Breast epithelium (tissue), 4 donors: ENCODE results near the gene CRK. TPM values are rescaled to one million over a fixed set of nuclear protein-coding genes. Genes with fewer than 3 reads are reported as not detected.
A peak's percentile ranks its signal among the peaks of the same experiment; 100 is the strongest.
"Not testable (repeated sequence)": the region's sequence is repeated elsewhere in the genome, so short reads cannot be mapped to it uniquely, and the experiment has no call there.

Source experiments
- DNase-seq, 2 donors: peaks; one replicate each; pipeline ENCODE4 v3.0.0-alpha.2; 2019; ENCODE audit warnings: low spot score in 2 of 2
- H3K27ac ChIP-seq, 2 donors: fragments of 200-600 bp; sonication (generic) in 1 of 2; one replicate each; pipeline ENCODE4 v1.5.1; 2016 to 2019; ENCODE audit warnings: mild to moderate bottlenecking in 1 of 2
- H3K27me3 ChIP-seq, 2 donors: fragments of 200-600 bp; sonication (generic) in 1 of 2; one replicate each; pipeline versions ENCODE4 v1.5.1 to v1.6.0; 2017 to 2019; ENCODE audit warnings: control low read depth in 1 of 2, mild to moderate bottlenecking in 1 of 2
- H3K36me3 ChIP-seq: fragments of 200-600 bp; one replicate; pipeline ENCODE4 v1.5.1; 2019
- H3K4me1 ChIP-seq, 2 donors: fragments of 200-600 bp; sonication (generic); one replicate each; pipeline ENCODE4 v1.5.1; 2016 to 2019; ENCODE audit warnings: control low read depth in 1 of 2
- H3K4me3 ChIP-seq, 3 donors: fragments of 200-600 bp; sonication (generic); 1 replicate in 2 of 3; 2 replicates in 1 of 3; pipeline ENCODE4 v1.5.1; 2016 to 2019; ENCODE audit warnings: mild to moderate bottlenecking in 3 of 3, moderate library complexity in 2 of 3
- H3K9me3 ChIP-seq, 2 donors: fragments of 200-600 bp; sonication (generic) in 1 of 2; one replicate each; pipeline ENCODE4 v1.5.1; 2016 to 2019; ENCODE audit warnings: control low read depth in 1 of 2
- CTCF ChIP-seq, 3 donors: fragments of 450-650 bp; IDR thresholded peaks; one replicate each; pipeline ENCODE4 v1.5.1; 2016 to 2017; ENCODE audit warnings: antibody characterized with exemption in 3 of 3, mild to moderate bottlenecking in 3 of 3, moderate library complexity in 3 of 3
- POLR2A ChIP-seq: fragments of 450-650 bp; IDR thresholded peaks from one replicate; pipeline ENCODE4 v1.6.1; 2016; ENCODE audit warnings: antibody characterized with exemption, mild to moderate bottlenecking, moderate library complexity
- POLR2AphosphoS5 ChIP-seq, 3 donors: sonication (generic); formaldehyde crosslinking; IDR thresholded peaks; one replicate each; pipeline ENCODE4 v1.6.1; 2017; ENCODE audit warnings: antibody characterized with exemption in 3 of 3
- intact Hi-C: fragments of 100-400 bp; cut with DNase I; formaldehyde crosslinking; loops from one replicate; pipeline ENCODE4 v1.15.1; 2023; ENCODE audit warnings: low total_unique reads
- total RNA-seq, 3 donors: library from RNA; depleted of rRNA; stranded (reverse); fragments of >200 nt; gene quantifications; one replicate each; pipeline ENCODE4 v1.1.0, GENCODE V29; 2016

Gene CRK
- total RNA-seq, 3 donors from 2014 or later: 73.7 to 84.5 (median 76.8) TPM

GRCh38 chr17:1384905-1385435 lies 71.1 kb downstream of the CRK start:
- Histone ChIP-seq H3K9me3 (no peaks in the 10 kb centered on the region), H3K4me1 (peaks cover 0 to 15% of the 10 kb centered on the region in 2 donors), H3K27me3 (no peaks in the 10 kb centered on the region), H3K4me3 (no peak overlapping the region), H3K27ac (peak overlapping the region in 1 of 2 donors; percentile 54), H3K36me3 (no peaks in the 10 kb centered on the region)
- intact Hi-C loops: no loop called here
- DNase-seq: no peak
- no peak for TF ChIP-seq POLR2A
- TF ChIP-seq CTCF (IDR thresholded peaks at IDR 0.05): no peak
- no peak for TF ChIP-seq POLR2AphosphoS5 (IDR thresholded peaks at IDR 0.05)

- Histone ChIP-seq H3K36me3 (no peaks in the 10 kb centered on the region), H3K4me1 (peaks cover 0 to 19% of the 10 kb centered on the region in 2 donors), H3K4me3 (no peak overlapping the region), H3K9me3 (no peaks in the 10 kb centered on the region), H3K27ac (peak overlapping the region; percentile 33 to 54), H3K27me3 (no peaks in the 10 kb centered on the region)
- TF ChIP-seq POLR2AphosphoS5 (IDR thresholded peaks at IDR 0.05): no peak
- no peak for TF ChIP-seq POLR2A
- TF ChIP-seq CTCF (IDR thresholded peaks at IDR 0.05): no peak
- DNase-seq: no peak
- intact Hi-C loops: no loop called here
These were observed 76.1 kb downstream of the CRK start for GRCh38 chr17:1379930-1380313.

- DNase-seq: no peak
- Histone ChIP-seq H3K9me3 (no peaks in the 10 kb centered on the region), H3K4me1 (peaks cover 0 to 19% of the 10 kb centered on the region in 2 donors), H3K27me3 (no peaks in the 10 kb centered on the region), H3K4me3 (peak overlapping the region in 1 of 3 donors; percentile 9), H3K36me3 (no peaks in the 10 kb centered on the region), H3K27ac (no peak overlapping the region)
- TF ChIP-seq POLR2AphosphoS5 (IDR thresholded peaks at IDR 0.05) (no peak), POLR2A (no peak), CTCF (IDR thresholded peaks at IDR 0.05) (no peak)
- intact Hi-C loops: no loop called here
These were observed 76.7 kb downstream of the CRK start for GRCh38 chr17:1379208-1379929.

GRCh38 chr17:1378476-1378860 lies 77.6 kb downstream of the CRK start:
- intact Hi-C loops, H3K27ac ChIP-seq: not testable (repeated sequence)
- H3K4me1 ChIP-seq: peaks cover 0 to 19% of the 10 kb centered on the region in 2 donors

GRCh38 chr17:1377334-1377733 lies 78.7 kb downstream of the CRK start:
- peak overlapping the region in 1 of 3 donors; percentile 20 for H3K4me3 ChIP-seq
- H3K36me3 ChIP-seq: no peaks in the 10 kb centered on the region
- H3K9me3 ChIP-seq: no peaks in the 10 kb centered on the region
- H3K4me1 ChIP-seq: peaks cover 0 to 19% of the 10 kb centered on the region in 2 donors
- H3K27ac ChIP-seq: peak overlapping the region in 1 of 2 donors; percentile 23
- no peak for DNase-seq
- H3K27me3 ChIP-seq: no peaks in the 10 kb centered on the region
- intact Hi-C loops: no loop called here
- TF ChIP-seq CTCF (IDR thresholded peaks at IDR 0.05) (no peak), POLR2AphosphoS5 (IDR thresholded peaks at IDR 0.05) (no peak), POLR2A (no peak)

More at GRCh38 chr17:1378476-1378860, 77.6 kb downstream of the CRK start:
- not testable (repeated sequence) for H3K27me3 ChIP-seq, DNase-seq, H3K9me3 ChIP-seq, H3K36me3 ChIP-seq, H3K4me3 ChIP-seq
